Liver (tissue), 9 donors: ENCODE data around the gene SLC39A6. TPM values are rescaled to one million over a fixed set of nuclear protein-coding genes. Genes with fewer than 3 reads are reported as not detected.
"Not testable (repeated sequence)": the region's sequence is repeated elsewhere in the genome, so short reads cannot be mapped to it uniquely, and the experiment has no call there.

Experiments used
- DNase-seq: peaks from one replicate; pipeline ENCODE4 v3.0.0-alpha.2; 2017; ENCODE audit warnings: low spot score
- H3K27ac ChIP-seq, 2 donors: one replicate each; pipeline ENCODE4 v1.7.0; 2013; ENCODE audit warnings: inconsistent platforms in 2 of 2, low read length in 2 of 2, control low read depth in 1 of 2, low read depth in 1 of 2, mild to moderate bottlenecking in 1 of 2
- H3K27me3 ChIP-seq, 4 donors: one replicate each; pipeline versions ENCODE4 v1.6.1 to v1.7.0; 2013; ENCODE audit warnings: low read length in 3 of 4, inconsistent platforms in 1 of 4, mild to moderate bottlenecking in 1 of 4, moderate library complexity in 1 of 4; ENCODE audit not compliant: control insufficient read depth in 4 of 4, insufficient read depth in 4 of 4
- H3K36me3 ChIP-seq, 4 donors: one replicate each; pipeline versions ENCODE4 v1.6.1 to v1.7.0; 2013; ENCODE audit warnings: low read length in 3 of 4, mild to moderate bottlenecking in 3 of 4, low read depth in 1 of 4, moderate library complexity in 1 of 4; ENCODE audit not compliant: control insufficient read depth in 4 of 4, insufficient read depth in 3 of 4
- H3K4me1 ChIP-seq, 4 donors: one replicate each; pipeline versions ENCODE4 v1.6.1 to v1.7.0; 2013; ENCODE audit warnings: low read length in 3 of 4, mild to moderate bottlenecking in 3 of 4, moderate library complexity in 1 of 4; ENCODE audit not compliant: control insufficient read depth in 4 of 4, insufficient read depth in 4 of 4
- H3K4me3 ChIP-seq, 3 donors: one replicate each; pipeline versions ENCODE4 v1.6.1 to v1.7.0; 2013; ENCODE audit warnings: low read length in 3 of 3, control low read depth in 1 of 3, low read depth in 1 of 3, mild to moderate bottlenecking in 1 of 3
- H3K9ac ChIP-seq, 2 donors: one replicate each; pipeline ENCODE4 v1.7.0; 2013; ENCODE audit warnings: low read length in 2 of 2, mild to moderate bottlenecking in 2 of 2, moderate library complexity in 2 of 2, control low read depth in 1 of 2, low read depth in 1 of 2
- H3K9me3 ChIP-seq, 4 donors: one replicate each; pipeline versions ENCODE4 v1.6.1 to v1.7.0; 2013; ENCODE audit warnings: low read length in 3 of 4; ENCODE audit not compliant: control insufficient read depth in 4 of 4
- FOXA1 ChIP-seq: IDR thresholded peaks from 2 replicates; pipeline ENCODE4 v1.6.1; 2016; ENCODE audit warnings: antibody characterized with exemption
- FOXA2 ChIP-seq: IDR thresholded peaks from 2 replicates; pipeline ENCODE4 v1.6.1; 2016; ENCODE audit warnings: antibody characterized with exemption
- HNF4A ChIP-seq, 2 donors: conservative IDR thresholded peaks; 2 replicates each; pipeline ENCODE4 v1.6.1; 2016; ENCODE audit warnings: antibody characterized with exemption in 2 of 2, mild to moderate bottlenecking in 2 of 2
- JUND ChIP-seq, 2 donors: IDR thresholded peaks; 2 replicates each; pipeline ENCODE4 v1.6.1; 2016; ENCODE audit warnings: antibody characterized with exemption in 2 of 2
- RAD21 ChIP-seq, 2 donors: IDR thresholded peaks; 2 replicates each; pipeline ENCODE4 v1.6.1; 2016; ENCODE audit warnings: antibody characterized with exemption in 2 of 2, mild to moderate bottlenecking in 2 of 2
- SP1 ChIP-seq: IDR thresholded peaks from 2 replicates; pipeline ENCODE4 v1.6.1; 2018; ENCODE audit warnings: antibody characterized with exemption, mild to moderate bottlenecking
- TAF1 ChIP-seq: conservative IDR thresholded peaks from 2 replicates; pipeline ENCODE4 v1.6.1; 2016; ENCODE audit warnings: antibody characterized with exemption, mild to moderate bottlenecking
- YY1 ChIP-seq: IDR thresholded peaks from 2 replicates; pipeline ENCODE4 v1.6.1; 2016; ENCODE audit warnings: antibody characterized with exemption, mild to moderate bottlenecking
- ZBTB33 ChIP-seq: IDR thresholded peaks from 2 replicates; pipeline ENCODE4 v1.6.1; 2016; ENCODE audit warnings: antibody characterized with exemption
- WGBS: extraction: QIAGEN DNeasy Blood & Tissue Kit; methylation state at CpG from one replicate; pipeline ENCODE4 v1.1.7; 2013; 5-methylcytosine and 5-hydroxymethylcytosine counted together
- polyA plus RNA-seq, 2 donors: library from polyadenylated mRNA; stranded (reverse) in 1 of 2; unstranded in 1 of 2; fragments of 200-250 nt in 1 of 2; fragments of >200 nt in 1 of 2; fragmentation: Nextera tagmentation in 1 of 2; extraction: Ambion mirVana in 1 of 2; gene quantifications; one replicate each; pipeline versions ENCODE4 v1.2.1 to v1.2.3, GENCODE V29; 2013 to 2015
- total RNA-seq, 2 donors: library from RNA; depleted of rRNA; stranded (reverse); fragments of >200 nt; gene quantifications; one replicate each; pipeline ENCODE4 v1.2.3, GENCODE V29; 2014
- TF ChIP-seq, protein P1 (sequence below): fragments of 150-350 bp; IDR thresholded peaks from 2 replicates; pipeline ENCODE4 v1.5.1; 2017; ENCODE audit warnings: improper control_type of control experiment, low read depth, low read length; ENCODE audit not compliant: missing input control
- TF ChIP-seq, protein P2 (sequence below): IDR thresholded peaks from 2 replicates; pipeline ENCODE4 v1.6.1; 2016; ENCODE audit warnings: antibody characterized with exemption
- TF ChIP-seq, protein P3 (sequence below): IDR thresholded peaks from 2 replicates; pipeline ENCODE4 v1.6.1; 2016; ENCODE audit warnings: antibody characterized with exemption, mild to moderate bottlenecking
- donor health status: healthy.
- donor health status: healthy.
- donor health status: healthy.
- donor health status: healthy.
- donor health status: healthy.

SLC39A6 gene
- total and polyA plus RNA-seq, 4 donors, result 4.6 to 16.6 (median 8.3) TPM

- no peak for TF ChIP-seq JUND (IDR thresholded peaks at IDR 0.05)
Measured at GRCh38 chr18:36124841-36125240, 4.3 kb downstream of the SLC39A6 start (continued).

- WGBS, result 56% methylated on average over 3 of the region's 3 CpGs
- TF ChIP-seq FOXA2 (peak; percentile 9), FOXA1 (peak; percentile 14), ZBTB33 (no peak)
- no peaks in the 10 kb centered on the region for H3K4me1 ChIP-seq
- no peak overlapping the region for H3K9ac ChIP-seq
- H3K4me3 ChIP-seq, result no peak overlapping the region
- no peaks in the 10 kb centered on the region for H3K27me3 ChIP-seq
- peaks cover 0 to 36% (median 22%) of the 10 kb centered on the region in 4 donors for H3K36me3 ChIP-seq
- DNase-seq, result no peak
- H3K27ac ChIP-seq, result no peak overlapping the region
- no peaks in the 10 kb centered on the region for H3K9me3 ChIP-seq
Measured at GRCh38 chr18:36120297-36120696, 8.8 kb downstream of the SLC39A6 start.

DNA sequence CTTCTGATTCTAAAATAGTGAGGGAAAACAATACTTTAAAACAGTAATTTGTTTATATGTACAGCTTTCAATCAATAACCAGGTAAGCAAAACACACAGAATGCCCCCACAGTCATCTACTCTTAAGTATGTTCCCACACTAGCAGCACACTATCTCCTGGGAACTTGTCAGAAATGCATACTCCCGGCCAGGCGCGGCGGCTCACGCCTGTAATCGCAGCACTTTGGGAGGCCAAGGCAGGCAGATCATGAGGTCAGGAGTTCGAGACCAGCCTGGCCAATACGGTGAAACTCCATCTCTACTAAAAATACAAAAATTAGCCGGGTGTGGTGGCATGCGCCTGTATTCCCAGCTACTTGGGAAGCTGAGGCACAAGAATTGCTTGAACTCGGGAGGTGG lies 12.4 kb downstream of the SLC39A6 start:
- H3K27ac ChIP-seq, H3K9ac ChIP-seq, H3K27me3 ChIP-seq, H3K4me1 ChIP-seq, H3K4me3 ChIP-seq, DNase-seq, H3K9me3 ChIP-seq: not testable (repeated sequence)
- H3K36me3 ChIP-seq, result peaks cover 1 to 37% (median 29%) of the 10 kb centered on the region in 4 donors
- WGBS, result 94% methylated on average over 11 of the region's 11 CpGs

- TF ChIP-seq, protein P1, sequence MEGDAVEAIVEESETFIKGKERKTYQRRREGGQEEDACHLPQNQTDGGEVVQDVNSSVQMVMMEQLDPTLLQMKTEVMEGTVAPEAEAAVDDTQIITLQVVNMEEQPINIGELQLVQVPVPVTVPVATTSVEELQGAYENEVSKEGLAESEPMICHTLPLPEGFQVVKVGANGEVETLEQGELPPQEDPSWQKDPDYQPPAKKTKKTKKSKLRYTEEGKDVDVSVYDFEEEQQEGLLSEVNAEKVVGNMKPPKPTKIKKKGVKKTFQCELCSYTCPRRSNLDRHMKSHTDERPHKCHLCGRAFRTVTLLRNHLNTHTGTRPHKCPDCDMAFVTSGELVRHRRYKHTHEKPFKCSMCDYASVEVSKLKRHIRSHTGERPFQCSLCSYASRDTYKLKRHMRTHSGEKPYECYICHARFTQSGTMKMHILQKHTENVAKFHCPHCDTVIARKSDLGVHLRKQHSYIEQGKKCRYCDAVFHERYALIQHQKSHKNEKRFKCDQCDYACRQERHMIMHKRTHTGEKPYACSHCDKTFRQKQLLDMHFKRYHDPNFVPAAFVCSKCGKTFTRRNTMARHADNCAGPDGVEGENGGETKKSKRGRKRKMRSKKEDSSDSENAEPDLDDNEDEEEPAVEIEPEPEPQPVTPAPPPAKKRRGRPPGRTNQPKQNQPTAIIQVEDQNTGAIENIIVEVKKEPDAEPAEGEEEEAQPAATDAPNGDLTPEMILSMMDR, result no peak
- no peak for TF ChIP-seq RAD21 (IDR thresholded peaks at IDR 0.05)
- TF ChIP-seq FOXA2, result no peak
- Histone ChIP-seq H3K9ac (no peak overlapping the region), H3K9me3 (no peaks in the 10 kb centered on the region), H3K4me3 (no peak overlapping the region), H3K27ac (no peak overlapping the region), H3K4me1 (no peaks in the 10 kb centered on the region), H3K36me3 (peaks cover 1 to 51% (median 31%) of the 10 kb centered on the region in 4 donors), H3K27me3 (no peaks in the 10 kb centered on the region)
- no peak for DNase-seq
- 93% methylated on average over 1 of the region's 1 CpG for WGBS
Measured at GRCh38 chr18:36114738-36115137, 14.4 kb downstream of the SLC39A6 start.

GRCh38 chr18:36114251-36114650 lies 14.9 kb downstream of the SLC39A6 start:
- Histone ChIP-seq H3K27me3 (no peaks in the 10 kb centered on the region), H3K27ac (no peak overlapping the region), H3K4me3 (no peak overlapping the region), H3K9me3 (no peaks in the 10 kb centered on the region), H3K36me3 (peaks cover 1 to 51% (median 31%) of the 10 kb centered on the region in 4 donors), H3K9ac (peak overlapping the region in 1 of 2 donors; percentile 21), H3K4me1 (no peaks in the 10 kb centered on the region)
- TF ChIP-seq FOXA2 (no peak), TAF1 (no peak), SP1 (no peak), HNF4A (conservative IDR thresholded peaks at IDR 0.05) (no peak), FOXA1 (no peak), YY1 (no peak), JUND (IDR thresholded peaks at IDR 0.05) (no peak)
- TF ChIP-seq, protein P2, sequence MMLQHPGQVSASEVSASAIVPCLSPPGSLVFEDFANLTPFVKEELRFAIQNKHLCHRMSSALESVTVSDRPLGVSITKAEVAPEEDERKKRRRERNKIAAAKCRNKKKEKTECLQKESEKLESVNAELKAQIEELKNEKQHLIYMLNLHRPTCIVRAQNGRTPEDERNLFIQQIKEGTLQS, result no peak
- TF ChIP-seq, protein P3, sequence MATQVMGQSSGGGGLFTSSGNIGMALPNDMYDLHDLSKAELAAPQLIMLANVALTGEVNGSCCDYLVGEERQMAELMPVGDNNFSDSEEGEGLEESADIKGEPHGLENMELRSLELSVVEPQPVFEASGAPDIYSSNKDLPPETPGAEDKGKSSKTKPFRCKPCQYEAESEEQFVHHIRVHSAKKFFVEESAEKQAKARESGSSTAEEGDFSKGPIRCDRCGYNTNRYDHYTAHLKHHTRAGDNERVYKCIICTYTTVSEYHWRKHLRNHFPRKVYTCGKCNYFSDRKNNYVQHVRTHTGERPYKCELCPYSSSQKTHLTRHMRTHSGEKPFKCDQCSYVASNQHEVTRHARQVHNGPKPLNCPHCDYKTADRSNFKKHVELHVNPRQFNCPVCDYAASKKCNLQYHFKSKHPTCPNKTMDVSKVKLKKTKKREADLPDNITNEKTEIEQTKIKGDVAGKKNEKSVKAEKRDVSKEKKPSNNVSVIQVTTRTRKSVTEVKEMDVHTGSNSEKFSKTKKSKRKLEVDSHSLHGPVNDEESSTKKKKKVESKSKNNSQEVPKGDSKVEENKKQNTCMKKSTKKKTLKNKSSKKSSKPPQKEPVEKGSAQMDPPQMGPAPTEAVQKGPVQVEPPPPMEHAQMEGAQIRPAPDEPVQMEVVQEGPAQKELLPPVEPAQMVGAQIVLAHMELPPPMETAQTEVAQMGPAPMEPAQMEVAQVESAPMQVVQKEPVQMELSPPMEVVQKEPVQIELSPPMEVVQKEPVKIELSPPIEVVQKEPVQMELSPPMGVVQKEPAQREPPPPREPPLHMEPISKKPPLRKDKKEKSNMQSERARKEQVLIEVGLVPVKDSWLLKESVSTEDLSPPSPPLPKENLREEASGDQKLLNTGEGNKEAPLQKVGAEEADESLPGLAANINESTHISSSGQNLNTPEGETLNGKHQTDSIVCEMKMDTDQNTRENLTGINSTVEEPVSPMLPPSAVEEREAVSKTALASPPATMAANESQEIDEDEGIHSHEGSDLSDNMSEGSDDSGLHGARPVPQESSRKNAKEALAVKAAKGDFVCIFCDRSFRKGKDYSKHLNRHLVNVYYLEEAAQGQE, result no peak
- WGBS, result 93% methylated on average over 4 of the region's 4 CpGs
- DNase-seq, result no peak
